Measurements from ENCODE around the gene MMP24OS. TPM values are rescaled to one million over a fixed set of nuclear protein-coding genes. Genes with fewer than 3 reads are reported as not detected.

Gene MMP24OS
- total and polyA plus RNA-seq, 2 of the 4 experiments (the other 2 are of a cell fraction), result 5.9 to 64.9 TPM

DNA sequence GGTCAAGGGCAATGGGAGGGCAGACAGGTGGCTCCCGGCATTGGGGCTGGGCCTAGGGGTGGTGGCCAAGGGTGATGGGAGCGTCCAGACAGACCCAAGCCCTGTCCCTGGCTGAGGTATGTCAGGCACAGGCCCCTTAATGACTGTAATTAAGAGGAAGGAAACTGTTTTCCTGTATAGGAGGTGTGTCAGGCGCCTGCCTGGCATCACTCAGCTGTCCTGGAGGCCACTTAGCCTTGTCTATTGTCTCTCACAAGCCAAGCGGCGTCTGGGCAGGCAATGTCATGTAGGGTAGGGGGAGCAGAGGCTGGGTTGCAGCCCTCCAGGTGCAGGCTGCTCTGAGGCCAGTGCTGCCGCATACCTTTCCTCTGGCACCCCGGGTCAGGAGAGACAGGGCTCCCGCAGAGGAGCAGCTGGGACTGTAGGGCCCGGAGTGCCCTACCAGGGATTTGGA is 18.2 kb upstream of the MMP24OS start:
- 0 out of 2 replicates have a peak, but pooled peaks cover 5% of the 10 kb centered on the region for H3K9me1 ChIP-seq (ENCODE audit: insufficient read depth, low read length)
- no peak for DNase-seq
- H4K20me1 ChIP-seq (ENCODE audit: insufficient read depth, low read length), result no peaks in the 10 kb centered on the region
- H4K5ac ChIP-seq (ENCODE audit: low read depth, low read length), result no peak overlapping the region
- H3K18ac ChIP-seq (ENCODE audit: low read depth, low read length), result no peak overlapping the region
- POLR2A ChIA-PET (ENCODE audit: unreplicated experiment), result no interaction called here
- in situ Hi-C loops (cut with MboI; ENCODE audit: low sequenced_read_pairs) (no loop called here), intact Hi-C loops (cut with micrococcal nuclease) (no loop called here), dilution Hi-C loops (cut with HindIII; ENCODE audit: low sequenced_read_pairs, unreplicated experiment) (no loop called here)
- no peak overlapping the region for H4K91ac ChIP-seq (ENCODE audit: insufficient read depth, low read depth, low read length)
- no peak overlapping the region for H3K4ac ChIP-seq (ENCODE audit: low read depth, low read length)
- H2AFZ ChIP-seq (replicated peaks; ENCODE audit: low read length, poor library complexity), result no peak overlapping the region
- H3K36me3 ChIP-seq (ENCODE audit: control insufficient read depth, insufficient read depth, low read length), result no peaks in the 10 kb centered on the region
- H3K9ac ChIP-seq (ENCODE audit: low read depth, low read length), result no peak overlapping the region
- no peak overlapping the region for H2AK5ac ChIP-seq (ENCODE audit: low read depth, low read length)
- peaks cover 1% of the 10 kb centered on the region; the same call in 1 of the 2 replicates for H3K4me1 ChIP-seq (ENCODE audit: control insufficient read depth, insufficient read depth, low read length)
- H2BK5ac ChIP-seq (ENCODE audit: low read depth, low read length, poor library complexity, severe bottlenecking), result no peak overlapping the region
- H3K27ac ChIP-seq (ENCODE audit: insufficient read depth, low read length), result no peak overlapping the region
- no peak overlapping the region for H3K56ac ChIP-seq (ENCODE audit: extremely low read depth, insufficient read depth, low read length)
- H3K27me3 ChIP-seq (ENCODE audit: control insufficient read depth, insufficient read depth, low read length), result peaks cover 2% of the 10 kb centered on the region
- H2BK20ac ChIP-seq (ENCODE audit: low read depth, low read length), result no peak overlapping the region
- H3K4me3 ChIP-seq (ENCODE audit: insufficient read depth, low read depth, low read length), result no peak overlapping the region
- 88% methylated on average over 5 of the region's 9 CpGs; no CpG with 5 or more reads in 1 of the 2 experiments for WGBS, 2 experiments (ENCODE audit: extremely low coverage in 2 of 2, insufficient read length in 1 of 2)
- TF ChIP-seq, protein P1, sequence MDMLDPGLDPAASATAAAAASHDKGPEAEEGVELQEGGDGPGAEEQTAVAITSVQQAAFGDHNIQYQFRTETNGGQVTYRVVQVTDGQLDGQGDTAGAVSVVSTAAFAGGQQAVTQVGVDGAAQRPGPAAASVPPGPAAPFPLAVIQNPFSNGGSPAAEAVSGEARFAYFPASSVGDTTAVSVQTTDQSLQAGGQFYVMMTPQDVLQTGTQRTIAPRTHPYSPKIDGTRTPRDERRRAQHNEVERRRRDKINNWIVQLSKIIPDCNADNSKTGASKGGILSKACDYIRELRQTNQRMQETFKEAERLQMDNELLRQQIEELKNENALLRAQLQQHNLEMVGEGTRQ (IDR thresholded peaks at IDR 0.05; ENCODE audit: low read depth, low read length), result no peak
- TF ChIP-seq MXI1 (IDR thresholded peaks at IDR 0.05; ENCODE audit: borderline replicate concordance, low read depth, low read length) (no peak), RFX5 (IDR thresholded peaks at IDR 0.05; ENCODE audit: low read depth, low read length) (no peak)
- TF ChIP-seq, protein P2, sequence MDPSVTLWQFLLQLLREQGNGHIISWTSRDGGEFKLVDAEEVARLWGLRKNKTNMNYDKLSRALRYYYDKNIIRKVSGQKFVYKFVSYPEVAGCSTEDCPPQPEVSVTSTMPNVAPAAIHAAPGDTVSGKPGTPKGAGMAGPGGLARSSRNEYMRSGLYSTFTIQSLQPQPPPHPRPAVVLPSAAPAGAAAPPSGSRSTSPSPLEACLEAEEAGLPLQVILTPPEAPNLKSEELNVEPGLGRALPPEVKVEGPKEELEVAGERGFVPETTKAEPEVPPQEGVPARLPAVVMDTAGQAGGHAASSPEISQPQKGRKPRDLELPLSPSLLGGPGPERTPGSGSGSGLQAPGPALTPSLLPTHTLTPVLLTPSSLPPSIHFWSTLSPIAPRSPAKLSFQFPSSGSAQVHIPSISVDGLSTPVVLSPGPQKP (IDR thresholded peaks at IDR 0.05; ENCODE audit: borderline replicate concordance, low read depth, low read length), result no peak
- TF ChIP-seq, protein P3, sequence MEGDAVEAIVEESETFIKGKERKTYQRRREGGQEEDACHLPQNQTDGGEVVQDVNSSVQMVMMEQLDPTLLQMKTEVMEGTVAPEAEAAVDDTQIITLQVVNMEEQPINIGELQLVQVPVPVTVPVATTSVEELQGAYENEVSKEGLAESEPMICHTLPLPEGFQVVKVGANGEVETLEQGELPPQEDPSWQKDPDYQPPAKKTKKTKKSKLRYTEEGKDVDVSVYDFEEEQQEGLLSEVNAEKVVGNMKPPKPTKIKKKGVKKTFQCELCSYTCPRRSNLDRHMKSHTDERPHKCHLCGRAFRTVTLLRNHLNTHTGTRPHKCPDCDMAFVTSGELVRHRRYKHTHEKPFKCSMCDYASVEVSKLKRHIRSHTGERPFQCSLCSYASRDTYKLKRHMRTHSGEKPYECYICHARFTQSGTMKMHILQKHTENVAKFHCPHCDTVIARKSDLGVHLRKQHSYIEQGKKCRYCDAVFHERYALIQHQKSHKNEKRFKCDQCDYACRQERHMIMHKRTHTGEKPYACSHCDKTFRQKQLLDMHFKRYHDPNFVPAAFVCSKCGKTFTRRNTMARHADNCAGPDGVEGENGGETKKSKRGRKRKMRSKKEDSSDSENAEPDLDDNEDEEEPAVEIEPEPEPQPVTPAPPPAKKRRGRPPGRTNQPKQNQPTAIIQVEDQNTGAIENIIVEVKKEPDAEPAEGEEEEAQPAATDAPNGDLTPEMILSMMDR (conservative IDR thresholded peaks at IDR 0.05; ENCODE audit: low read depth, low read length), result no peak
- peak overlapping the region; percentile 66 for H2AK9ac ChIP-seq (replicated peaks; ENCODE audit: low read depth, low read length, poor library complexity)
- no peaks in the 10 kb centered on the region for H3K79me1 ChIP-seq (ENCODE audit: low read depth in 1 of 2, low read length in 2 of 2)
- CTCF ChIA-PET, result no interaction called here
- no peak overlapping the region for H3K4me2 ChIP-seq (ENCODE audit: low read depth, low read length)
- no peak for ATAC-seq (ENCODE audit: low read depth)
- no peak overlapping the region for H2BK120ac ChIP-seq (ENCODE audit: low read depth, low read length)
- H3K9me3 ChIP-seq (ENCODE audit: control insufficient read depth, insufficient read depth, low read length), result no peaks in the 10 kb centered on the region
- BruUV-seq (replicated peaks), result no TSS peak
- H2BK15ac ChIP-seq (ENCODE audit: low read depth, low read length), result no peak overlapping the region
- no peak overlapping the region for H4K8ac ChIP-seq (ENCODE audit: low read depth in 2 of 2, low read length in 2 of 2)
- no peak overlapping the region for H3K14ac ChIP-seq (replicated peaks; ENCODE audit: low read depth, low read length)
- H3K23ac ChIP-seq (ENCODE audit: low read depth, low read length), result no peak overlapping the region
